HepG2 (cell line): ENCODE results near the gene NKD1. TPM values are rescaled to one million over a fixed set of nuclear protein-coding genes. Genes with fewer than 3 reads are reported as not detected.

Experiments used
- ATAC-seq: fragments of 200-7000 bp; cut with Tn5 transposase; 3 replicates; pipeline ENCODE4 v1.9.1; 2020; ENCODE audit warnings: mild to moderate bottlenecking, moderate library complexity
- BruUV-seq: library from RNA; stranded (reverse); fragments of 400-500 nt; replicated peaks from 2 replicates; lab custom pipeline; 2021; lab: Mats Ljungman, UMichigan
- CTCF ChIA-PET: fragments of 300-600 bp; formaldehyde crosslinking; extraction: SDS; loops from one replicate; lab custom pipeline; 2021; ENCODE audit warnings: low total read pairs, inconsistent platforms, low intra/inter-chr PET ratio; lab: Yijun Ruan, JAX
- POLR2A ChIA-PET: fragments of 350-600 bp; sonication (Branson Sonifier 250); formaldehyde crosslinking; loops from one replicate; lab custom pipeline; 2020; ENCODE audit warnings: antibody characterized with exemption, inconsistent platforms; lab: Yijun Ruan, JAX
- DNase-seq: peaks from one replicate; pipeline ENCODE4 v3.0.0-alpha.2; 2015; ENCODE audit warnings: low spot score
- FAIRE-seq: peaks from 3 replicates; lab custom pipeline; 2011; peaks lifted over from hg19 to GRCh38; lab: Jason Lieb, UNC
- H2AFZ ChIP-seq: one replicate; pipeline ENCODE4 v1.6.1; 2011; ENCODE audit warnings: low read length, inconsistent platforms
- H3K27ac ChIP-seq: fragments of 300-600 bp; 3 replicates; pipeline ENCODE4 v1.8.0; 2011; ENCODE audit warnings: mixed run types, mild to moderate bottlenecking, mixed read lengths, low read length, inconsistent platforms; ENCODE audit not compliant: insufficient read depth; ENCODE audit errors: extremely low read length
- H3K27me3 ChIP-seq, 2 experiments: fragments of 200-600 bp in 1 of 2; 2 replicates in 1 of 2; 3 replicates in 1 of 2; pipeline versions ENCODE4 v1.6.0 to v1.8.0; 2011; ENCODE audit warnings: low read length in 2 of 2, mild to moderate bottlenecking in 2 of 2, moderate library complexity in 2 of 2, inconsistent platforms in 1 of 2; ENCODE audit not compliant: insufficient read depth in 2 of 2, control insufficient read depth in 1 of 2
- H3K36me3 ChIP-seq, 2 experiments: fragments of 200-600 bp in 1 of 2; replicated peaks in 1 of 2; 2 replicates in 1 of 2; 3 replicates in 1 of 2; pipeline versions ENCODE4 v1.5.1 to v1.8.0; 2011; ENCODE audit warnings: low read length in 2 of 2, inconsistent platforms in 1 of 2; ENCODE audit not compliant: insufficient read depth in 2 of 2, control insufficient read depth in 1 of 2
- H3K4me1 ChIP-seq: 2 replicates; pipeline ENCODE4 v1.5.1; 2012; ENCODE audit warnings: low read length, inconsistent platforms; ENCODE audit not compliant: insufficient read depth
- H3K4me2 ChIP-seq: 2 replicates; pipeline ENCODE4 v1.6.0; 2011; ENCODE audit warnings: low read depth, low read length, inconsistent platforms
- H3K4me3 ChIP-seq, 3 experiments: fragments of 200-600 bp in 1 of 3; sonication (generic), shearing (Covaris generic) in 1 of 3; replicated peaks in 1 of 3; 2 replicates each; pipeline ENCODE4 v1.5.1; 2011 to 2016; ENCODE audit warnings: low read length in 3 of 3, inconsistent platforms in 2 of 3, low read depth in 2 of 3, mild to moderate bottlenecking in 2 of 3, control low read depth in 1 of 3, mixed read lengths in 1 of 3; ENCODE audit not compliant: insufficient read depth in 1 of 3
- H3K79me2 ChIP-seq: one replicate; pipeline ENCODE4 v1.6.1; 2011; ENCODE audit warnings: low read length, inconsistent platforms; ENCODE audit not compliant: insufficient read depth
- H3K9ac ChIP-seq: 2 replicates; pipeline ENCODE4 v1.6.0; 2011; ENCODE audit warnings: mild to moderate bottlenecking, low read depth, low read length, inconsistent platforms; ENCODE audit not compliant: insufficient read depth
- H3K9me3 ChIP-seq: 2 replicates; pipeline ENCODE4 v1.5.1; 2012; ENCODE audit warnings: mild to moderate bottlenecking, low read length
- H4K20me1 ChIP-seq: 2 replicates; pipeline ENCODE4 v1.6.0; 2011; ENCODE audit warnings: inconsistent platforms, mild to moderate bottlenecking, low read length, moderate library complexity; ENCODE audit not compliant: insufficient read depth
- FOSL2 ChIP-seq: sonication (generic); formaldehyde crosslinking; IDR thresholded peaks from 2 replicates; pipeline ENCODE4 v1.4.0; 2020; ENCODE audit warnings: missing genetic modification reagents
- FOXP1 ChIP-seq, 2 experiments: fragments of 450-650 bp in 1 of 2; IDR thresholded peaks; 2 replicates each; pipeline ENCODE4 v1.6.1; 2017 to 2018; ENCODE audit warnings: antibody characterized with exemption in 1 of 2
- HNRNPL ChIP-seq: fragments of 200-400 bp; formaldehyde crosslinking; IDR thresholded peaks from 2 replicates; pipeline ENCODE4 v1.6.1; 2017; ENCODE audit warnings: mild to moderate bottlenecking, low read depth, low read length
- ONECUT2 ChIP-seq: sonication (generic); formaldehyde crosslinking; IDR thresholded peaks from 2 replicates; pipeline ENCODE4 v1.4.0; 2020; ENCODE audit warnings: missing genetic modification reagents
- SAP130 ChIP-seq: IDR thresholded peaks from 2 replicates; pipeline ENCODE4 v1.6.1; 2016; ENCODE audit warnings: low read depth
- SCMH1 ChIP-seq: sonication (generic); formaldehyde crosslinking; IDR thresholded peaks from 2 replicates; pipeline ENCODE4 v1.9.0; 2021; ENCODE audit warnings: missing genetic modification reagents, mild to moderate bottlenecking, borderline replicate concordance
- SIX1 ChIP-seq: sonication (generic); formaldehyde crosslinking; IDR thresholded peaks from 2 replicates; pipeline ENCODE4 v1.4.0; 2020; ENCODE audit warnings: missing genetic modification reagents, borderline replicate concordance
- SPEN ChIP-seq: sonication (generic); formaldehyde crosslinking; IDR thresholded peaks from 2 replicates; pipeline ENCODE4 v1.5.1; 2020; ENCODE audit warnings: low read depth, mild to moderate bottlenecking, missing genetic modification reagents
- UBTF ChIP-seq: sonication (generic); formaldehyde crosslinking; IDR thresholded peaks from 2 replicates; pipeline ENCODE4 v1.4.0; 2020; ENCODE audit warnings: mild to moderate bottlenecking, missing genetic modification reagents
- ZNF331 ChIP-seq: sonication (generic); formaldehyde crosslinking; IDR thresholded peaks from 2 replicates; pipeline ENCODE4 v1.4.0; 2020; ENCODE audit warnings: missing genetic modification reagents
- ZNF564 ChIP-seq: sonication (generic); formaldehyde crosslinking; IDR thresholded peaks from 2 replicates; pipeline ENCODE4 v1.8.1; 2023; ENCODE audit warnings: mild to moderate bottlenecking, missing genetic modification reagents
- ZSCAN21 ChIP-seq: sonication (generic); formaldehyde crosslinking; IDR thresholded peaks from 2 replicates; pipeline ENCODE4 v1.8.0; 2022; ENCODE audit warnings: mild to moderate bottlenecking, missing genetic modification reagents, moderate library complexity, borderline replicate concordance
- WGBS: methylation state at CpG from one replicate; pipeline ENCODE4 v1.1.6; 2017; ENCODE audit warnings: low lambda C conversion rate; 5-methylcytosine and 5-hydroxymethylcytosine counted together
- in situ Hi-C: cut with HindIII; loops from 2 replicates; pipeline ENCODE4 v1.10.0; 2017; ENCODE audit warnings: low pct_unique_long_range_greater_than_20kb; ENCODE audit not compliant: extremely low pct_ligation_motif_present
- intact Hi-C: fragments of 100-400 bp; cut with micrococcal nuclease; formaldehyde crosslinking; loops from one replicate; pipeline ENCODE4 v1.10.0; 2022; ENCODE audit not compliant: unreplicated experiment
- polyA plus RNA-seq, 8 experiments: library from polyadenylated mRNA; depleted of rRNA in 3 of 8; stranded (reverse) in 7 of 8; unstranded in 1 of 8; fragments of >200 nt; fragmentation: Illumina TruSeq in 4 of 8; extraction: Trizol in 4 of 8; gene quantifications; 2 replicates each; pipeline versions ENCODE4 v1.2.1 to v1.2.3, GENCODE V29; 2011 to 2016; ENCODE audit warnings: low read depth in 4 of 8, missing spikeins in 1 of 8, mixed read lengths in 1 of 8; ENCODE audit not compliant: insufficient read depth in 1 of 8
- total RNA-seq, 5 experiments: library from RNA; depleted of rRNA; stranded (reverse); fragments of >200 nt; fragmentation: Illumina TruSeq; extraction: Trizol; gene quantifications; 2 replicates each; pipeline ENCODE4 v1.2.3, GENCODE V29; 2016; ENCODE audit warnings: low read depth in 1 of 5
- TF ChIP-seq, protein P1 (sequence below), 2 experiments: fragments of 450-650 bp in 1 of 2; sonication (generic) in 1 of 2; formaldehyde crosslinking; IDR thresholded peaks; 2 replicates each; pipeline versions ENCODE4 v1.5.0 to v1.8.0; 2020 to 2022; ENCODE audit warnings: mild to moderate bottlenecking in 1 of 2, missing genetic modification reagents in 1 of 2
- TF ChIP-seq, protein P2 (sequence below): sonication (generic); formaldehyde crosslinking; IDR thresholded peaks from 2 replicates; pipeline ENCODE4 v1.5.0; 2020; ENCODE audit warnings: mild to moderate bottlenecking, missing genetic modification reagents, borderline replicate concordance

Gene NKD1
- total and polyA plus RNA-seq, 2 of the 13 experiments (the other 11 are each of a cell fraction or from before 2014, with no cell fraction given) = 70.4 to 121 TPM

DNA sequence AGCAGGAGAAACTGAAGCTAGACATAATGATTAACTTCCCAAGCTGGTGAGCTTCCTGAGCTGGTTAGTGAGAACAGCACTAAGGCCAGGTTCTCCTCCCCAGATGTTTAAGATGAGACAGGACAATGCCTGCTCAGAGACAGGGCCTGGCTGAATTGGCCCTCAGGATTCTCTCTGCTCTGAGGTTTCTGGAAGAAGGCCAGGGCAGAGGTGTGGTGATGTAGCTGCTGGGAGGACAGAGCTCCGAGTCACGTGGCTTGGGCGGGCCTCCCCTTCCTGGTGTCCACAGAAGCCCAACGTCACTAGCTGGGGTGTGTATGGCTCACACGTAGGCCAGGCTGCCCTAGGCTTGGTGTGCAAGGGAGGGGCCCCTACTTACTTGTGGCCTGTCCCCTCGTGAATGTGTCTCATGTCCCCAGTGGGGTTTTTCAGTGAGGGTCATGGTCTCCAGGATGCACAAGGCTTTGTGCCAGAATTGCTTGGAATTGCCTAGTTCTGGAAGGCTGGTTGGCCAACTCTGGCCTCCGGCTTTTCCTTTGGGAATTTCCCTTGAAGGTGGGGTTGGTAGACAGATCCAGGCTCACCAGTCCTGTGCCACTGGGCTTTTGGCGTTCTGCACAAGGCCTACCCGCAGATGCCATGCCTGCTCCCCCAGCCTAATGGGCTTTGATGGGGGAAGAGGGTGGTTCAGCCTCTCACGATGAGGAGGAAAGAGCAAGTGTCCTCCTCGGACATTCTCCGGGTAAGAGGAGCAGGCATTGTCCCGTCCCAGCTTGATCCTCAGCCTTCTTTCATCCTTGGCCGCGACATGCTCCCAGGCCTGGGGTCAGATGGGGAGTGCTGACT, 148.6 kb downstream of the NKD1 start:
- ChIA-PET POLR2A (interaction anchor here (0.6 to 1.7 kb wide), 5 partner anchors 9 to 426 kb away, joined by 3 to 6 read pairs (median 3); partner anchors contain the start of gene CYLD), CTCF (interaction anchor here (1.3 kb wide), 1 partner anchor 110 kb away, joined by 3 read pairs; no protein-coding TSS in a partner anchor)
- H3K4me3 ChIP-seq = peak overlapping the region in 2 of 3 experiments; percentile 7 to 44; a peak in 3 of 6 replicates
- H4K20me1 ChIP-seq = no peaks in the 10 kb centered on the region
- peak overlapping the region; percentile 67 for H3K4me2 ChIP-seq
- no peaks in the 10 kb centered on the region for H3K9me3 ChIP-seq
- H3K9ac ChIP-seq = peak overlapping the region; percentile 35; the same call in 1 of the 2 replicates
- 57% methylated on average over 15 of the region's 15 CpGs for WGBS
- H3K27me3 ChIP-seq = peaks cover 3 to 24% of the 10 kb centered on the region in 2 experiments; a peak in 4 of 5 replicates
- intact Hi-C loops = no loop called here
- ATAC-seq (peak; percentile 71), DNase-seq (peak; percentile 78), FAIRE-seq (peak; percentile 62)
- BruUV-seq = no TSS peak
- peaks cover 72% of the 10 kb centered on the region for H3K4me1 ChIP-seq
- no peaks in the 10 kb centered on the region for H3K79me2 ChIP-seq
- H3K27ac ChIP-seq = peak overlapping the region; percentile 12
- H2AFZ ChIP-seq = no peak overlapping the region
- in situ Hi-C loops = no loop called here
- no peaks in the 10 kb centered on the region for H3K36me3 ChIP-seq
- no peak for TF ChIP-seq FOSL2 (CRISPR knock-in tag)
- no peak for TF ChIP-seq FOXP1 (IDR thresholded peaks at IDR 0.05)
- TF ChIP-seq FOXP1 (CRISPR knock-in tag; IDR thresholded peaks at IDR 0.05) = no peak
- no peak for TF ChIP-seq ZSCAN21
- TF ChIP-seq, protein P1, sequence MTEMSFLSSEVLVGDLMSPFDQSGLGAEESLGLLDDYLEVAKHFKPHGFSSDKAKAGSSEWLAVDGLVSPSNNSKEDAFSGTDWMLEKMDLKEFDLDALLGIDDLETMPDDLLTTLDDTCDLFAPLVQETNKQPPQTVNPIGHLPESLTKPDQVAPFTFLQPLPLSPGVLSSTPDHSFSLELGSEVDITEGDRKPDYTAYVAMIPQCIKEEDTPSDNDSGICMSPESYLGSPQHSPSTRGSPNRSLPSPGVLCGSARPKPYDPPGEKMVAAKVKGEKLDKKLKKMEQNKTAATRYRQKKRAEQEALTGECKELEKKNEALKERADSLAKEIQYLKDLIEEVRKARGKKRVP (CRISPR knock-in tag; IDR thresholded peaks at IDR 0.05) = no peak
- no peak; the same call in 1 of the 2 replicates for TF ChIP-seq ZNF331 (CRISPR knock-in tag)
- TF ChIP-seq SIX1 (CRISPR knock-in tag) = no peak
- TF ChIP-seq ZNF564 (CRISPR knock-in tag) = no peak; the same call in 1 of the 2 replicates
- TF ChIP-seq UBTF (CRISPR knock-in tag) = no peak
- no peak for TF ChIP-seq ONECUT2 (CRISPR knock-in tag)
- peak; percentile 52 for TF ChIP-seq SAP130 (CRISPR knock-in tag)
- TF ChIP-seq HNRNPL = 0 out of 2 replicates have a peak, but pooled peaks have one; percentile 16
- TF ChIP-seq SPEN (CRISPR knock-in tag) = 0 out of 2 replicates have a peak, but pooled peaks have one; percentile 34
- no peak for TF ChIP-seq SCMH1
- TF ChIP-seq, protein P2, sequence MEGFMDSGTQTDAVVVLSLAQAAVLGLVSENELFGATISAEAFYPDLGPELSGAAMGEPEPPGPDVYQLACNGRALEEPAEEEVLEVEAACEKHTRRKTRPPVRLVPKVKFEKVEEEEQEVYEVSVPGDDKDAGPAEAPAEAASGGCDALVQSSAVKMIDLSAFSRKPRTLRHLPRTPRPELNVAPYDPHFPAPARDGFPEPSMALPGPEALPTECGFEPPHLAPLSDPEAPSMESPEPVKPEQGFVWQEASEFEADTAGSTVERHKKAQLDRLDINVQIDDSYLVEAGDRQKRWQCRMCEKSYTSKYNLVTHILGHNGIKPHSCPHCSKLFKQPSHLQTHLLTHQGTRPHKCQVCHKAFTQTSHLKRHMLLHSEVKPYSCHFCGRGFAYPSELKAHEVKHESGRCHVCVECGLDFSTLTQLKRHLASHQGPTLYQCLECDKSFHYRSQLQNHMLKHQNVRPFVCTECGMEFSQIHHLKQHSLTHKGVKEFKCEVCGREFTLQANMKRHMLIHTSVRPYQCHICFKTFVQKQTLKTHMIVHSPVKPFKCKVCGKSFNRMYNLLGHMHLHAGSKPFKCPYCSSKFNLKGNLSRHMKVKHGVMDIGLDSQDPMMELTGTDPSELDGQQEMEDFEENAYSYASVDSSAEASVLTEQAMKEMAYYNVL (CRISPR knock-in tag) = peak; percentile 0; the same call in 1 of the 2 replicates
